HG02970 (cell line): Measurements from ENCODE around the gene SEC23IP.
"Not testable (repeated sequence)": the region's sequence is repeated elsewhere in the genome, so short reads cannot be mapped to it uniquely, and the experiment has no call there.

ENCODE experiments used
- ATAC-seq: cut with Tn5 transposase; IDR thresholded peaks from one replicate; pipeline ENCODE4 v1.9.1; 2021; ENCODE audit warnings: mild to moderate bottlenecking, moderate library complexity, moderate number of reproducible peaks; ENCODE audit not compliant: unreplicated experiment, low FRiP score

SEC23IP gene

GRCh38 chr10:119878524-119878923 lies 14.0 kb upstream of the SEC23IP start:
- ATAC-seq: no peak

- not testable (repeated sequence) for ATAC-seq
Observed at GRCh38 chr10:119883901-119884611, 8.5 kb upstream of the SEC23IP start.

DNA sequence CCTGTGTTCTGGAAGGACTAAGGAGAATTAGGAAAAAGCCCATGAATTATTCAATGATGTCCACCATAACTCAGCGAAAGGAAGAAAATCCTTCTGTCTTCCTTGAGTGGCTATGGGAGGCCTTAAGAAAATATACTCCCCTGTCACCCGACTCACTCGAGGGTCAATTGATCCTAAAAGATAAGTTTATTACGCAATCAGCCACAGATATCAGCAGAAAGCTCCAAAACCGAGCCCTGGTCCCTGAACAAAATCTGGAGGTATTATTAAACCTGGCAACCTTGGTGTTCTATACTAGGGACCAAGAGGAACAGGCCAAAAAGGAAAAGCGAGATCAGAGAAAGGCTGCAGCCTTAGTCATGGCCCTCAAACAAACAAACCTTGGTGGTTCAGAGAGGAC lies 6.5 kb upstream of the SEC23IP start:
- not testable (repeated sequence) for ATAC-seq

DNA sequence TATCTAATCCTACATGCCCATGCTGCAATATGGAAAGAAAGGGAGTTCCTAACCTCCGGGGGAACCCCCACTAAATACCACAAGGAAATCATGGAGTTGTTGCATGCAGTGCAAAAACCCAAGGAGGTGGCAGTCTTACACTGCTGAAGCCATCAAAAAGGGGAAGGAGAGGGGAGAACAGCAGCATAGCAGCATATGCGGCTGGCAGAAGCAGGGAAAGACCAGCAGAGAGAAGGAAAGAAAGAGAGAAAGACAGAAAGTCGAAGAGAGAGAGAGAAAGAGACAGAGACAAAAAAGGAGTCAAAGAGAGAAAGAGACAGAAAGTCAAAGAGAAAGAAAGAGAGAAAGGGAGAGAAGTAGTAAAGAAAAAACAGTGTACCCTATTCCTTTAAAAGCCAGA lies 3.8 kb upstream of the SEC23IP start:
- ATAC-seq: not testable (repeated sequence)

- not testable (repeated sequence) for ATAC-seq
Observed at GRCh38 chr10:119889201-119889600, 3.3 kb upstream of the SEC23IP start.

GRCh38 chr10:119890307-119890706 lies 2.2 kb upstream of the SEC23IP start:
- ATAC-seq: not testable (repeated sequence)

DNA sequence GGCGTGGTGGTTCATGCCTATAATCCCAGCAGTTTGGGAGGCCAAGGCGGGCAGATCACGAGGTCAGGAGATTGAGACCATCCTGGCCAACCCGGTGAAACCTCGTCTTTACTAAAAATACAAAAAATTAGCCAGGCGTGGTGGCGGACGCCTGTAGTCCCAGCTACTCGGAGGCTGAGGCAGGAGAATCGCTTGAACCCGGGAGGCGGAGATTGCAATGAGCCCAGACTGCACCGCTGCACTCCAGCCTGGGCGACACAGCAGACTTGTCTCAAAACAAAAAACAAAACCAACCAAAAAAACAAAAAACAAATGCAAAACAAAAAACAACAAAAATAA lies 712 bp upstream of the SEC23IP start:
- ATAC-seq: not testable (repeated sequence)

DNA sequence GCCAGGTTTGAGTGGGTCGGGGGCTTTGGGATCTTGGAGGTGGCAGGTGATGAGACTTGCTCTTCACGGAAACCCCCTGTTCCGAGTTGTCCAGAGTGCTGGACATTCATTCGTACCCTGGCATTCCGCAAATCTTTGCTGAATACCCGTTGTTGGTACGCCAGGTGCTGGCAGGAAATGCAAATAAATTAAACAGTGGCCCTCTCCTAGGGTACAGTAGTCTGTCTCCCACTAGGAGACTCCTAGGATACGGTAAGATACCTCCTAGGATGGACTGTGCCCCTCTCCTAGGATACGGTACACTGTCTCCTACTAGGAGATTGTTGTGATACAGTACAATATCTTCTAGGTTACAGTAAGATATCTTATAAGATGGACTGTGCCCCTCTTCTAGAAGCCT lies 544 bp downstream of the SEC23IP start:
- no peak for ATAC-seq

DNA sequence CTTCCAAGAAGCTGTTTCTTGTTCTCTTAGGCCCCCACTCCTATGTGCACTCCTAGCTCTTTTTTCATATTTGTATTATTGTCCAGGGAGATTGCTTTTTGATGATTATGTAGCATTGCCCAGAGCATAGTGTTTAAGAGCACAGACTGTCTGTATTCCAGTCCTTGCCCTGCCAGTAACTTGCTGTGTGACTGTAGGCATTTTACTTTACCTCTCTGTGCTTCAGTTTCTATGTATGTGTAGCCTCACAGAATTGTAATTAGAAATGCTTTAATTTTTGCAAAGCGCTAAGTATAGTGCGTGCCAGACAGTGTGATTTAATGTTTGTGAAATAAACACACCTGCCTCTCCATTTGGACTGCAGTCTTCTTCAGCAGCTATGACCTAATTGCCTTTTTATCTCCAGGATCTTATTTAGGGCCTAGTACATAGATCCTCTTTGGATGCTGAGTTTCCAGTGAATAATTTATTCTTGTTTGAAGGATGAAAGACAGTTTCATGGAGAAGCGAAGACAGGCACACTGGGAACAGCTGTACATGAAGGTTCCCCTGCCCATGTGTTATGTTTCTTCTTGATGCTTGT lies 1.4 kb downstream of the SEC23IP start:
- no peak for ATAC-seq

DNA sequence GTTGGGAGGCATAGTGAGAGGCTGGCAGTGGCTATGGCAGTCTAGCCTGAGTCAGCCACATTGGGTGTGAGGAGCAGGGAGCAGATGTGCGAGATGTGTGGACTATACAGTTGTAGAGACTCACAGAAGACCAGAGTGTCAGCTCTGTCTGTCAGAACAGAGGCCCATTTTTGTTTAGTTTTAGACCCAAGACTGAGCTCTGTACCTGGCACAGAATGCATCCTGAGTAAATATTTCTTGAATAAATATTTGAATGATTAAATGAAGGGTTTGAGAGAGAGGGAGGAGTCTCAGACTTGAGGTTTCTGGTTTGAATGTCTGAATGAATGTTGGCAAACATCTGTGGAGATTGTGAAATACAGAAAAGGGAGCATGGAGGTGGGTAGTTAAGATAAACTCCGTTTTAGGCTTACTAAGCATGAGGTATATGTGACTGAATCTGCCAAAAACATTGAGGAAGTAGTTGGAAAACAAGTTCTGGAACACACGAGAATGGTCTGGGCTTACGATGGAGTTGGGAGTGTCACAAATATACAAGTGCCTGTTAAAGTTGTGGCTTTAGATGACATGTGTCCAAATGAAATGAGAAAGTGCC lies 3.6 kb downstream of the SEC23IP start:
- no peak for ATAC-seq

- ATAC-seq: no peak
Observed at GRCh38 chr10:119896937-119897770, 4.6 kb downstream of the SEC23IP start.

- ATAC-seq: no peak
Observed at GRCh38 chr10:119898577-119898976, 6.0 kb downstream of the SEC23IP start.

GRCh38 chr10:119903946-119904666 lies 11.6 kb downstream of the SEC23IP start:
- ATAC-seq: no peak

GRCh38 chr10:119907695-119908094 lies 15.2 kb downstream of the SEC23IP start:
- not testable (repeated sequence) for ATAC-seq

- no peak for ATAC-seq
Observed at GRCh38 chr10:119908166-119908565, 15.6 kb downstream of the SEC23IP start.

DNA sequence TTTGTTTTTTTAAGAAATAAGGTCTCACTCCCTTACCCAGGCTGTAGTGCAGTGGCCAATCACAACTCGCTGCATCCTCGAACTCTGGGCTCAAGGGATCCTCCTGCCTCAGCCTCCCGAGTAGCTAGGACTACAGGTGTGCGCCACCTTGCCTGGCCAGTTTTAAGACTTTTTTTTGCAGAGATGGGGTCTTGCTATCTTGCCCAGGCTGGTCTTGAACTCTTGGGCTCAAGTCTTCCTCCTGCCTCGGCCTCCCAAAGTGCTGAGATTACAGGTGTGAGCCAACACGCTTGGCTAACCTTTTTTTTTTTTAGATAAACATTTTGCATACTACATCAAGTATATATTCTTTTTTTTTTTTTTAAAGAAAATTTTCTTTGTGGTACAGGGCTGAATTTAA lies 18.2 kb downstream of the SEC23IP start:
- ATAC-seq: no peak

- ATAC-seq: no peak
Observed at GRCh38 chr10:119917777-119918176, 25.2 kb downstream of the SEC23IP start.

- no peak for ATAC-seq
Observed at GRCh38 chr10:119919271-119919670, 26.7 kb downstream of the SEC23IP start.

GRCh38 chr10:119919826-119920225 lies 27.3 kb downstream of the SEC23IP start:
- no peak for ATAC-seq

DNA sequence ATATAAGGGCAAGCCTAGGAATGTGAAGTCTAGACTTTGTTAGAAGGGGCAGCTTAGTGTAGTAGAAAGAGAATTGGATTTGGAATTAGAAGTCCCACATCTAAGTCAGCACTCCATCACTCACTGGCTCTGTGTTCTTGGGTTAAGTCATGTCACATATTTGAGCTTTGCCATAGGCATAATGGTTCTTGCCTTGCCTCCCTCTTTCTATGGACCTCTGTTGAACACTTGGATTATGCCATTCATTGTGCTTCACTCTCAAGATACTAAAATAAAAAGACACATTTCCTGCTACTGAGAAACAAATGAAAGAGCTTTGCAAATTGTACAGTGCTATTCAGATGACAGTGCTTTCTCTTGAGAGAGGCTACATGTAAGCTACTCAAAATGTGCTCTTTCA lies 35.9 kb downstream of the SEC23IP start:
- ATAC-seq: no peak
